AG09319 (cell line): Measurements from ENCODE around the gene KCNK5.

Experiments
- DNase-seq: peaks from one replicate; pipeline ENCODE4 v3.0.0-alpha.2; 2010; ENCODE audit warnings: low read depth; ENCODE audit errors: extremely low read depth
- TF ChIP-seq, protein P1 (sequence below): IDR thresholded peaks from 2 replicates; pipeline ENCODE4 v1.5.1; 2011; ENCODE audit warnings: low read depth, mild to moderate bottlenecking, inconsistent platforms, low read length, moderate library complexity

Gene KCNK5

DNA sequence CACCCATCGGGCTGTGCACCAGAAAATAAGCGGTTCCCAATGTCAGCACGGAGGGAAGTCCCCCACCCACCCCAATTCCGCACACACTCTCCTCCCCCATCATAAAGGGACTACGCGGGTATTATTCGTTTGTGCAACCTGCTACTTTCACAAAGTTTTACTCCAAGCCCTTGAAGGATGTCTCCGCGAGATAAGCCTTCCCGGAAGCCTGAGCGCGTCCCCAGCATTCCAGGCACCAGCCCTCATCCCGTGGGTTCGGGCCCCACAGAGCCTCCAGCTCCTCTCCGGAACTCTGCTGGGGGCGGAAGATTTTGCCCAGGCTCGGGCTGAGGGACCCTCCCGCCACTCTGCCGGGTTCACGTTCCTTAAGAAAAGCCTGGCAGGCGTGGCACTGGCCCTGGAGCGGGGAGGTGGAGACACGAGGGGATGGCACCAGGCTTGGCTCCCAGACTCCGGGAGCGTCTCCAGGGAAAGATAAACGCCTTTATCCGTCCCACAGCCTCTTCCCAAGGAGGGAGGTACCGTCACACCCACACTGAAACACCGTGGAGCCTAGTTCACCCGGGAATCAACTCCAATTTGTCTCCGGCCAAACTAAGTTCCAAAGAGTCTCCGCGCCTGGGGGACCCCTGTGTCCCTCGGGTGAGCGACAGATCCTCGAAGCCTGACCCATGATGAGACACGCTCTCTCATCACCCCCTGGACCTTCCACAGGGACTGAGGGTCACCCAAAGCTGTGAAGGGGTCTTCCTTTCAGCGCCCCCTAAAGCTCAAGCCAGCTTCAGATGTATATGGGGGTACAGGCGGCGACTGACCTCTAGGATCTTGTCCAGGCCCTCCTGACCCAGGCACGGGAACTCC lies 934 bp downstream of the KCNK5 start:
- DNase-seq = no peak
- TF ChIP-seq, protein P1, sequence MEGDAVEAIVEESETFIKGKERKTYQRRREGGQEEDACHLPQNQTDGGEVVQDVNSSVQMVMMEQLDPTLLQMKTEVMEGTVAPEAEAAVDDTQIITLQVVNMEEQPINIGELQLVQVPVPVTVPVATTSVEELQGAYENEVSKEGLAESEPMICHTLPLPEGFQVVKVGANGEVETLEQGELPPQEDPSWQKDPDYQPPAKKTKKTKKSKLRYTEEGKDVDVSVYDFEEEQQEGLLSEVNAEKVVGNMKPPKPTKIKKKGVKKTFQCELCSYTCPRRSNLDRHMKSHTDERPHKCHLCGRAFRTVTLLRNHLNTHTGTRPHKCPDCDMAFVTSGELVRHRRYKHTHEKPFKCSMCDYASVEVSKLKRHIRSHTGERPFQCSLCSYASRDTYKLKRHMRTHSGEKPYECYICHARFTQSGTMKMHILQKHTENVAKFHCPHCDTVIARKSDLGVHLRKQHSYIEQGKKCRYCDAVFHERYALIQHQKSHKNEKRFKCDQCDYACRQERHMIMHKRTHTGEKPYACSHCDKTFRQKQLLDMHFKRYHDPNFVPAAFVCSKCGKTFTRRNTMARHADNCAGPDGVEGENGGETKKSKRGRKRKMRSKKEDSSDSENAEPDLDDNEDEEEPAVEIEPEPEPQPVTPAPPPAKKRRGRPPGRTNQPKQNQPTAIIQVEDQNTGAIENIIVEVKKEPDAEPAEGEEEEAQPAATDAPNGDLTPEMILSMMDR = no peak

DNA sequence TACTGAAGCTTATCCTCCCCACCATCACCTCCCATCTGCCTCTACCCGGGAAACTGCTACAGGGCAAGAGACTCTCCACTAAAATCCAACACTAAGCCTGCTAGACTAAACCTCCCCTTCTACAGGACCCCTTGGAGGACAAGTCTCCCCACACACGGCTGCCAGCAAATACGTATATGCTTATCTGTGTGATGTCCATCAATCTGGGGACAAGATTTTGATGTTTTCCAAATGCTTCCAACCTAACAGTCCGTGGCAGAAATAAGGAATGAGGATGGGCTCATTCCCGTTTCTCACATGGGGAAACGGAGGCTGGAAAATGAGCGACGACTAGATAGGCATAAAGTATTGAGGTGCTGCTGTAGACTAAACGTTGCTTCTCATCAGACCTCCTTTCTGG lies 1.8 kb downstream of the KCNK5 start:
- DNase-seq = no peak
- TF ChIP-seq, protein P1 = no peak

DNA sequence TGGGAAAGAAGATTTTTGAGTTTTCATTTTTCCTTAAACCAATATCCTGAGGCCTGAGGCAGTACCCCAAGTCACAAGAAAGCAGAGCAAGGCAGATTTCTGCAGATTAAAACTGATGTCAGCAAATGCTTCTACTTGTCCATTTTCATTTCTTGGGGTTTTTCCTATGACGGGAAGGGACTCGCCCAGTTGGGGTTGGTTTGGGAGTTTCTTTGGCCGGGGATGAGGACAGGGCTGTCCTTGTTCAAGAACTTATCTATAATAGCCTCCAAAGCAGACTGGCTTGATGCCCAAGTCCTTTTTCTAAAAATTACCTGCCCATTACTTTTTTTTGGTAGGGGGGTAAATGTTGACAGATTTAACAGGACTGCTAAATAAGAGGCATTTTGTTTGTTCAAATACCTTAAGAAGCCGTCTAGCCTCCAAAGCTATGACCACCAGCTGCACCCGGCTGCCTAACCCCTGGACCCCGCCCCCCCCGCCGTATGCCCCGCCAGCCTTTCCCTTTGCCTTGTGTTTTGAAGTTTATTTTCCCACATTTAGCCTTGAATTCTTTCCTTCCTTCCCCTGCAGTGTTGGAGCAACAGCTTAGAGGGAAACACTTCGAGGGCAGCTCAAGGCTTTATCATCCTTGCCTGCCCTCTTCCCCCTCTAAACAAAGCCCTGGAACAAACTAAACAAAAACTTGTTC lies 2.5 kb downstream of the KCNK5 start:
- TF ChIP-seq, protein P1 = no peak
- no peak for DNase-seq

DNA sequence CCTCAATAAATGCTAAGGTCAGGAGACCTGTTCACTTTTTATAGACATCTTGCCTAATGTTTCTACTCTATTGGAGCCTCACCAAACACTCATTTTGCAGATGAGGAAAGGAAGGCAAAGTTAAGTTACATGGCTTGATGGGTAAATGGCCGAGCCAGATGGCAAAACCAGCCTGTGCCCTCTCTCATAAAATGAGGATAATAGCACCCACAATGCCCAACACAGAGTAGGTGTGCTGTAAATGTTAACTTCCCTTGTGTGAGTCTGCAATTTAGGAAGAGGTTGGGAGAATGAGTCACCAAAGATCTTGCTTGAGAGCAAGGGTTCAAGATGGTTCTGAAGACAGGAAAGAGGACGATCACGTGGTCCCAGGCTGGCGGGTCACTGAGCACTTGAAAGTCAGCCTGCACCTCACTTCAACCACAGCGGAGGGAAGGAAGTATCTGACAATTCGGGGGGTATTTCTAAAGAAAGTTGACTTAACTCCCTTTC lies 3.3 kb downstream of the KCNK5 start:
- DNase-seq = no peak
- TF ChIP-seq, protein P1 = no peak

DNA sequence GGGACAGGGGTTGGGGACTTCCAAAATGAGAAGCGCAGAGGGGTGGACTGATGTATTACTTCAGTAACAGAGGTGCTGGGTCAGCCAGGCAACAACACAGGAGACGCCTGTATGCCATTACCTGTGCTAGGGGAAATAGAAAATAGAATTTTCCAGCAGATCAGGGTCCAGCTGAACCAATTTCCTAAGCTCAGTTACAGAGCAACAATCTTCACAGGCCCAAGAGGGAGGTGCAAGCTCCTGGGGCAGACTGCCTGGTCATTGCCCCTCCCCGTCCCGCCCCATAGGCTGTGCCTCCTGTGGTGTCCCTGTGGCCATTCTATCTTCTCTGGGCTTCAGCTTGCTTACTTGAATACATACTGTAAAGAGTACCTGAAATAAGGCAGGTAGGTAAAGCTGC lies 3.7 kb downstream of the KCNK5 start:
- TF ChIP-seq, protein P1 = no peak
- DNase-seq = no peak

DNA sequence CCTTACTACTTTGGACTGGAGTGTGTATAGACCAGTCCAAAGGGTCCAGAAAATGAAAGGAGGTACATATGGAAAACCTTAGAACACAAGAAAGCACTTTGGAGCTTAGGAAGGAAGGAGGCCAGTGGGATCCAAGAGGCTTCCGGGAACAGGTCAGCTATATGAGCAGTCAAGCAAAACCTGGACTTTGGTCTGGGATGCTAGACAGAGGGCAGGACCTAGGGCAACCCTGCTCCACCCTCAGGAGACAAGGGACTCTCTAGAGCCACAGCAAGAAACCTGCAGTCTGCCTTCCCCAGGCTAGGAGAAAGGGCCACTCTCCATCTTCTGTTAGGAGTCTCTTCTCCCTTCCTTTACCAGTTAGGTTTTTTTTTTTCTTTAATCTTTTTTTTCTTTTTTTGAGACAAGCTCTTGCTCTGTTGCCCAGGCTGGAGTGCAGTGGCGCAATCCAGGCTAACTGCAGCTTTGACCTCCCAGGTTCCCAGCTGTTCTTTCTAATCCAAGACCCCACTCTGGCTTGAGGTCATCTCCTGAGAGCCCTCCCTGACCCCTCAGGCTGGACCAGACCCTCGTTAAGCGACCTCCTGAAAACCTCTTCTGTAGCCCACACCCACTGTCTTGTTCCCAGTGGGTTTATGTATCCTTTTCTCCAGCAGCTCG lies 4.6 kb downstream of the KCNK5 start:
- no peak for DNase-seq
- TF ChIP-seq, protein P1 = no peak

DNA sequence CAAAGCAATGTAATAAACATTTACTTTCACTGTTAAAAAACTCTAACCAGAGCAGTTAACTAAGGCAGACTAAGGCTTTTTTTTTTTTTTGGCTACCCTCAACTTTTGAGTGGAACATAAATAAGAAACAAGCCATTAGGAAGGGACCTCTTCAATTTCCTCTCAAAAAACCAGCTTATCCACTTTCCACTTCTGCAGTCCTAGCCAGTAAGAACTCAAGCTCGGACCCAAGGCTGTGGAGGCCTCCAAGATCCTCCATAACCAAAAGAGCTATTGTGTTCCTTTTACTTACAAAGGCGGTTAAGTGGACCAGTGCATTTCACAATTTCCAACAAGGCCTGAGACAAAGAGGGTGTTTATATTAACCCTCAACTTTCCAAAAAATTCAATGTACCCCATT lies 5.3 kb downstream of the KCNK5 start:
- TF ChIP-seq, protein P1 = no peak
- DNase-seq = no peak
